RWPE2 (cell line): Measurements from ENCODE around the gene MEF2A.

ENCODE experiments used
- ATAC-seq: fragments of 200-7000 bp; cut with Tn5 transposase; 3 replicates; pipeline ENCODE4 v1.9.1; 2021; ENCODE audit warnings: low read depth
- DNase-seq: peaks from one replicate; pipeline ENCODE4 v3.0.0-alpha.2; 2020; ENCODE audit warnings: low spot score
- H3K27ac ChIP-seq: fragments of 450-650 bp; 2 replicates; pipeline ENCODE4 v1.5.1; 2017; ENCODE audit warnings: mild to moderate bottlenecking; ENCODE audit not compliant: poor library complexity, severe bottlenecking
- H3K27me3 ChIP-seq: fragments of 250-450 bp; sonication (Bioruptor Pico); 2 replicates; pipeline ENCODE4 v1.5.1; 2021; ENCODE audit warnings: mild to moderate bottlenecking, moderate library complexity; ENCODE audit not compliant: insufficient read depth, poor library complexity, severe bottlenecking
- H3K36me3 ChIP-seq: fragments of 250-450 bp; sonication (Bioruptor Pico); 2 replicates; pipeline ENCODE4 v1.5.1; 2020; ENCODE audit warnings: low read depth, mild to moderate bottlenecking, moderate library complexity
- H3K4me1 ChIP-seq: fragments of 250-450 bp; sonication (Bioruptor Pico); 2 replicates; pipeline ENCODE4 v1.5.1; 2021; ENCODE audit warnings: mild to moderate bottlenecking, moderate library complexity; ENCODE audit not compliant: insufficient read depth, poor library complexity, severe bottlenecking
- H3K4me3 ChIP-seq: fragments of 250-450 bp; sonication (Bioruptor Pico); 2 replicates; pipeline ENCODE4 v1.5.1; 2021; ENCODE audit warnings: mild to moderate bottlenecking, moderate library complexity; ENCODE audit not compliant: severe bottlenecking
- H3K9me3 ChIP-seq: fragments of 250-450 bp; sonication (Bioruptor Pico); 2 replicates; pipeline ENCODE4 v1.5.1; 2021; ENCODE audit warnings: mild to moderate bottlenecking, moderate library complexity; ENCODE audit not compliant: severe bottlenecking
- CTCF ChIP-seq: fragments of 450-650 bp; IDR thresholded peaks from one replicate; pipeline ENCODE4 v1.5.1; 2017; ENCODE audit warnings: mild to moderate bottlenecking, moderate library complexity; ENCODE audit not compliant: poor library complexity, severe bottlenecking

The MEF2A gene

GRCh38 chr15:99696096-99696495, 130.3 kb downstream of the MEF2A start:
- Histone ChIP-seq H3K4me3 (no peak overlapping the region), H3K9me3 (no peaks in the 10 kb centered on the region), H3K27me3 (no peaks in the 10 kb centered on the region), H3K27ac (no peak overlapping the region), H3K36me3 (peaks cover 41% of the 10 kb centered on the region), H3K4me1 (no peaks in the 10 kb centered on the region)
- DNase-seq (no peak), ATAC-seq (no peak)
- TF ChIP-seq CTCF: no peak

GRCh38 chr15:99702895-99703602, 137.3 kb downstream of the MEF2A start:
- ATAC-seq: no peak
- no peak for DNase-seq
- H3K27me3 ChIP-seq: no peaks in the 10 kb centered on the region
- H3K9me3 ChIP-seq: no peaks in the 10 kb centered on the region
- H3K4me1 ChIP-seq: peaks cover 26% of the 10 kb centered on the region
- H3K27ac ChIP-seq: peak overlapping the region; percentile 17
- H3K4me3 ChIP-seq: no peak overlapping the region
- no peak for TF ChIP-seq CTCF
- H3K36me3 ChIP-seq: no peaks in the 10 kb centered on the region

- Histone ChIP-seq H3K4me1 (peaks cover 33% of the 10 kb centered on the region), H3K27ac (peak overlapping the region; percentile 17), H3K36me3 (no peaks in the 10 kb centered on the region), H3K4me3 (no peak overlapping the region), H3K27me3 (no peaks in the 10 kb centered on the region), H3K9me3 (no peaks in the 10 kb centered on the region)
- peak; percentile 78 for TF ChIP-seq CTCF
- DNase-seq: no peak
- peak; percentile 44 for ATAC-seq
These were observed 138.0 kb downstream of the MEF2A start for GRCh38 chr15:99703603-99704443.

GRCh38 chr15:99704444-99704838, 138.7 kb downstream of the MEF2A start:
- ATAC-seq (peak; percentile 61), DNase-seq (no peak)

More at GRCh38 chr15:99704444-99704838, 138.7 kb downstream of the MEF2A start:
- H3K4me1 ChIP-seq: peaks cover 37% of the 10 kb centered on the region
- H3K36me3 ChIP-seq: peaks cover under 1% of the 10 kb centered on the region; the same call in 1 of the 2 replicates
- H3K27ac ChIP-seq: peak overlapping the region; percentile 17
- peak; percentile 96 for TF ChIP-seq CTCF
- H3K9me3 ChIP-seq: no peaks in the 10 kb centered on the region
- no peaks in the 10 kb centered on the region for H3K27me3 ChIP-seq
- H3K4me3 ChIP-seq: no peak overlapping the region
